ENCODE measurements around the gene POLDIP2.

The POLDIP2 gene

GRCh38 chr17:28397275-28397674, 39.9 kb upstream of the POLDIP2 start:
- no peak overlapping the region for H3K4me3 ChIP-seq (ENCODE audit: low read length)
- H3K27me3 ChIP-seq (ENCODE audit: control insufficient read depth, insufficient read depth, low read length): no peaks in the 10 kb centered on the region
- H3K36me3 ChIP-seq (ENCODE audit: control insufficient read depth, insufficient read depth, low read length): peaks cover 15% of the 10 kb centered on the region
- H3K4me1 ChIP-seq (ENCODE audit: control insufficient read depth, insufficient read depth, low read length): peaks cover 6% of the 10 kb centered on the region
- no peak overlapping the region for H3K9ac ChIP-seq (ENCODE audit: low read length)
- H3K9me3 ChIP-seq (ENCODE audit: control insufficient read depth, low read length): no peaks in the 10 kb centered on the region

- Histone ChIP-seq H3K9me3 (ENCODE audit: control insufficient read depth, low read length) (no peaks in the 10 kb centered on the region), H3K36me3 (ENCODE audit: control insufficient read depth, insufficient read depth, low read length) (peaks cover 15% of the 10 kb centered on the region), H3K4me3 (ENCODE audit: low read length) (no peak overlapping the region), H3K4me1 (ENCODE audit: control insufficient read depth, insufficient read depth, low read length) (peaks cover 6% of the 10 kb centered on the region), H3K9ac (ENCODE audit: low read length) (no peak overlapping the region), H3K27me3 (ENCODE audit: control insufficient read depth, insufficient read depth, low read length) (no peaks in the 10 kb centered on the region)
These were observed 39.4 kb upstream of the POLDIP2 start for GRCh38 chr17:28396635-28397239.

- Histone ChIP-seq H3K4me3 (ENCODE audit: low read length) (no peak overlapping the region), H3K9ac (ENCODE audit: low read length) (no peak overlapping the region), H3K27me3 (ENCODE audit: control insufficient read depth, insufficient read depth, low read length) (no peaks in the 10 kb centered on the region), H3K9me3 (ENCODE audit: control insufficient read depth, low read length) (no peaks in the 10 kb centered on the region), H3K36me3 (ENCODE audit: control insufficient read depth, insufficient read depth, low read length) (peaks cover 18% of the 10 kb centered on the region), H3K4me1 (ENCODE audit: control insufficient read depth, insufficient read depth, low read length) (peaks cover 6% of the 10 kb centered on the region)
These were observed 38.6 kb upstream of the POLDIP2 start for GRCh38 chr17:28395968-28396367.

GRCh38 chr17:28395426-28395825, 38.1 kb upstream of the POLDIP2 start:
- Histone ChIP-seq H3K9ac (ENCODE audit: low read length) (no peak overlapping the region), H3K36me3 (ENCODE audit: control insufficient read depth, insufficient read depth, low read length) (peaks cover 20% of the 10 kb centered on the region), H3K27me3 (ENCODE audit: control insufficient read depth, insufficient read depth, low read length) (no peaks in the 10 kb centered on the region), H3K4me3 (ENCODE audit: low read length) (no peak overlapping the region), H3K4me1 (ENCODE audit: control insufficient read depth, insufficient read depth, low read length) (peaks cover 6% of the 10 kb centered on the region), H3K9me3 (ENCODE audit: control insufficient read depth, low read length) (no peaks in the 10 kb centered on the region)

- Histone ChIP-seq H3K36me3 (ENCODE audit: control insufficient read depth, insufficient read depth, low read length) (peaks cover 17% of the 10 kb centered on the region), H3K9ac (ENCODE audit: low read length) (no peak overlapping the region), H3K4me1 (ENCODE audit: control insufficient read depth, insufficient read depth, low read length) (peaks cover 6% of the 10 kb centered on the region), H3K27me3 (ENCODE audit: control insufficient read depth, insufficient read depth, low read length) (no peaks in the 10 kb centered on the region), H3K4me3 (ENCODE audit: low read length) (no peak overlapping the region), H3K9me3 (ENCODE audit: control insufficient read depth, low read length) (no peaks in the 10 kb centered on the region)
These were observed 37.2 kb upstream of the POLDIP2 start for GRCh38 chr17:28394337-28395116.

GRCh38 chr17:28392491-28392890, 35.2 kb upstream of the POLDIP2 start:
- Histone ChIP-seq H3K9ac (ENCODE audit: low read length) (no peak overlapping the region), H3K9me3 (ENCODE audit: control insufficient read depth, low read length) (no peaks in the 10 kb centered on the region), H3K27me3 (ENCODE audit: control insufficient read depth, insufficient read depth, low read length) (no peaks in the 10 kb centered on the region), H3K4me1 (ENCODE audit: control insufficient read depth, insufficient read depth, low read length) (no peaks in the 10 kb centered on the region), H3K4me3 (ENCODE audit: low read length) (no peak overlapping the region), H3K36me3 (ENCODE audit: control insufficient read depth, insufficient read depth, low read length) (peaks cover 5% of the 10 kb centered on the region)

GRCh38 chr17:28391401-28391800, 34.1 kb upstream of the POLDIP2 start:
- no peaks in the 10 kb centered on the region for H3K9me3 ChIP-seq (ENCODE audit: control insufficient read depth, low read length)
- H3K9ac ChIP-seq (ENCODE audit: low read length): no peak overlapping the region
- H3K36me3 ChIP-seq (ENCODE audit: control insufficient read depth, insufficient read depth, low read length): peaks cover 5% of the 10 kb centered on the region
- H3K27me3 ChIP-seq (ENCODE audit: control insufficient read depth, insufficient read depth, low read length): no peaks in the 10 kb centered on the region
- H3K4me3 ChIP-seq (ENCODE audit: low read length): no peak overlapping the region
- no peaks in the 10 kb centered on the region for H3K4me1 ChIP-seq (ENCODE audit: control insufficient read depth, insufficient read depth, low read length)

- Histone ChIP-seq H3K4me3 (ENCODE audit: low read length) (no peak overlapping the region), H3K9me3 (ENCODE audit: control insufficient read depth, low read length) (no peaks in the 10 kb centered on the region), H3K27me3 (ENCODE audit: control insufficient read depth, insufficient read depth, low read length) (no peaks in the 10 kb centered on the region), H3K36me3 (ENCODE audit: control insufficient read depth, insufficient read depth, low read length) (peaks cover 5% of the 10 kb centered on the region), H3K9ac (ENCODE audit: low read length) (no peak overlapping the region), H3K4me1 (ENCODE audit: control insufficient read depth, insufficient read depth, low read length) (no peaks in the 10 kb centered on the region)
These were observed 33.7 kb upstream of the POLDIP2 start for GRCh38 chr17:28390984-28391383.

GRCh38 chr17:28390563-28390962, 33.2 kb upstream of the POLDIP2 start:
- H3K27me3 ChIP-seq (ENCODE audit: control insufficient read depth, insufficient read depth, low read length): no peaks in the 10 kb centered on the region
- H3K9me3 ChIP-seq (ENCODE audit: control insufficient read depth, low read length): no peaks in the 10 kb centered on the region
- H3K4me1 ChIP-seq (ENCODE audit: control insufficient read depth, insufficient read depth, low read length): peaks cover under 1% of the 10 kb centered on the region
- no peak overlapping the region for H3K9ac ChIP-seq (ENCODE audit: low read length)
- H3K4me3 ChIP-seq (ENCODE audit: low read length): no peak overlapping the region
- H3K36me3 ChIP-seq (ENCODE audit: control insufficient read depth, insufficient read depth, low read length): peaks cover 5% of the 10 kb centered on the region

GRCh38 chr17:28390141-28390540, 32.8 kb upstream of the POLDIP2 start:
- Histone ChIP-seq H3K9ac (ENCODE audit: low read length) (no peak overlapping the region), H3K4me1 (ENCODE audit: control insufficient read depth, insufficient read depth, low read length) (peaks cover 4% of the 10 kb centered on the region), H3K9me3 (ENCODE audit: control insufficient read depth, low read length) (no peaks in the 10 kb centered on the region), H3K4me3 (ENCODE audit: low read length) (no peak overlapping the region), H3K27me3 (ENCODE audit: control insufficient read depth, insufficient read depth, low read length) (no peaks in the 10 kb centered on the region), H3K36me3 (ENCODE audit: control insufficient read depth, insufficient read depth, low read length) (peaks cover 5% of the 10 kb centered on the region)

- Histone ChIP-seq H3K27me3 (ENCODE audit: control insufficient read depth, insufficient read depth, low read length) (no peaks in the 10 kb centered on the region), H3K9ac (ENCODE audit: low read length) (no peak overlapping the region), H3K9me3 (ENCODE audit: control insufficient read depth, low read length) (no peaks in the 10 kb centered on the region), H3K4me1 (ENCODE audit: control insufficient read depth, insufficient read depth, low read length) (peaks cover 13% of the 10 kb centered on the region), H3K4me3 (ENCODE audit: low read length) (no peak overlapping the region), H3K36me3 (ENCODE audit: control insufficient read depth, insufficient read depth, low read length) (peaks cover 5% of the 10 kb centered on the region)
These were observed 30.8 kb upstream of the POLDIP2 start for GRCh38 chr17:28388106-28388505.

GRCh38 chr17:28386391-28386790, 29.1 kb upstream of the POLDIP2 start:
- H3K9me3 ChIP-seq (ENCODE audit: control insufficient read depth, low read length): no peaks in the 10 kb centered on the region
- no peak overlapping the region for H3K9ac ChIP-seq (ENCODE audit: low read length)
- H3K4me3 ChIP-seq (ENCODE audit: low read length): no peak overlapping the region
- peaks cover 11% of the 10 kb centered on the region for H3K27me3 ChIP-seq (ENCODE audit: control insufficient read depth, insufficient read depth, low read length)
- H3K36me3 ChIP-seq (ENCODE audit: control insufficient read depth, insufficient read depth, low read length): peaks cover 5% of the 10 kb centered on the region
- H3K4me1 ChIP-seq (ENCODE audit: control insufficient read depth, insufficient read depth, low read length): peaks cover 18% of the 10 kb centered on the region
